Measurements from ENCODE around the gene PODN.

GRCh38 chr1:53126495-53126894 lies 64.5 kb downstream of the PODN start:
- TF ChIP-seq EZH2 (IDR thresholded peaks at IDR 0.05; ENCODE audit: borderline replicate concordance, low read depth, low read length, poor library complexity, severe bottlenecking) = no peak
- TF ChIP-seq, protein P1, sequence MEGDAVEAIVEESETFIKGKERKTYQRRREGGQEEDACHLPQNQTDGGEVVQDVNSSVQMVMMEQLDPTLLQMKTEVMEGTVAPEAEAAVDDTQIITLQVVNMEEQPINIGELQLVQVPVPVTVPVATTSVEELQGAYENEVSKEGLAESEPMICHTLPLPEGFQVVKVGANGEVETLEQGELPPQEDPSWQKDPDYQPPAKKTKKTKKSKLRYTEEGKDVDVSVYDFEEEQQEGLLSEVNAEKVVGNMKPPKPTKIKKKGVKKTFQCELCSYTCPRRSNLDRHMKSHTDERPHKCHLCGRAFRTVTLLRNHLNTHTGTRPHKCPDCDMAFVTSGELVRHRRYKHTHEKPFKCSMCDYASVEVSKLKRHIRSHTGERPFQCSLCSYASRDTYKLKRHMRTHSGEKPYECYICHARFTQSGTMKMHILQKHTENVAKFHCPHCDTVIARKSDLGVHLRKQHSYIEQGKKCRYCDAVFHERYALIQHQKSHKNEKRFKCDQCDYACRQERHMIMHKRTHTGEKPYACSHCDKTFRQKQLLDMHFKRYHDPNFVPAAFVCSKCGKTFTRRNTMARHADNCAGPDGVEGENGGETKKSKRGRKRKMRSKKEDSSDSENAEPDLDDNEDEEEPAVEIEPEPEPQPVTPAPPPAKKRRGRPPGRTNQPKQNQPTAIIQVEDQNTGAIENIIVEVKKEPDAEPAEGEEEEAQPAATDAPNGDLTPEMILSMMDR (conservative IDR thresholded peaks at IDR 0.05; ENCODE audit: low read depth, low read length) = no peak

Data from A673 (cell line).